Cardiac septum (tissue), 1 donor: ENCODE measurements around the gene OLFM1. TPM values are rescaled to one million over a fixed set of nuclear protein-coding genes. Genes with fewer than 3 reads are reported as not detected.

ENCODE experiments used
- DNase-seq: peaks from one replicate; pipeline ENCODE4 v3.0.0-alpha.2; 2020; ENCODE audit warnings: low spot score
- intact Hi-C: fragments of 100-400 bp; cut with DNase I; formaldehyde crosslinking; loops from one replicate; pipeline ENCODE4 v1.14.0; 2022
- total RNA-seq: library from RNA; stranded (reverse); fragmentation: NEBNext Ultra II Directional; extraction: Animal tissue kit (Norgen Biotek cat#: 25700); gene quantifications from one replicate; pipeline ENCODE4 v1.2.1, GENCODE V29; 2021
- donor health status: DM: no; HTN: no; CAD: no.

Gene OLFM1
- total RNA-seq, 1 donor from 2014 or later: 8.6 TPM

- intact Hi-C loops: loop anchor here (10.0 kb wide), 1 partner anchor 300 kb away; no protein-coding TSS in a partner anchor
- DNase-seq: no peak
These were observed 2.3 kb upstream of the OLFM1 start for GRCh38 chr9:135084881-135085760.

- peak; percentile 82 for DNase-seq
- intact Hi-C loops: loop anchor here (1.0 to 10.0 kb wide), 3 partner anchors 258 to 326 kb away; no protein-coding TSS in a partner anchor
These were observed 1.5 kb upstream of the OLFM1 start for GRCh38 chr9:135085830-135086546.

- intact Hi-C loops: loop anchor here (1.0 to 10.0 kb wide), 3 partner anchors 257 to 325 kb away; no protein-coding TSS in a partner anchor
- DNase-seq: no peak
These were observed 625 bp upstream of the OLFM1 start for GRCh38 chr9:135086597-135087488.

- no peak for DNase-seq
These were observed 455 bp downstream of the OLFM1 start for GRCh38 chr9:135087899-135088347.

GRCh38 chr9:135088348-135088978 lies 995 bp downstream of the OLFM1 start:
- intact Hi-C loops: loop anchor here (10.0 kb wide), 1 partner anchor 304 kb away; no protein-coding TSS in a partner anchor
- no peak for DNase-seq

More at GRCh38 chr9:135087899-135088347, 455 bp downstream of the OLFM1 start:
- intact Hi-C loops: loop anchor here (10.0 kb wide), 1 partner anchor 303 kb away; no protein-coding TSS in a partner anchor

- DNase-seq: no peak
- intact Hi-C loops: loop anchor here (10.0 kb wide), 1 partner anchor 304 kb away; no protein-coding TSS in a partner anchor
These were observed 1.7 kb downstream of the OLFM1 start for GRCh38 chr9:135088979-135089847.

GRCh38 chr9:135090081-135090480 lies 2.6 kb downstream of the OLFM1 start:
- DNase-seq: no peak
- intact Hi-C loops: no loop called here

GRCh38 chr9:135090547-135090946 lies 3.1 kb downstream of the OLFM1 start:
- no peak for DNase-seq
- intact Hi-C loops: no loop called here

- no peak for DNase-seq
- intact Hi-C loops: no loop called here
These were observed 4.1 kb downstream of the OLFM1 start for GRCh38 chr9:135091545-135091944.

- no peak for DNase-seq
- intact Hi-C loops: no loop called here
These were observed 5.6 kb downstream of the OLFM1 start for GRCh38 chr9:135093111-135093510.

- intact Hi-C loops: no loop called here
- DNase-seq: no peak
These were observed 6.6 kb downstream of the OLFM1 start for GRCh38 chr9:135093911-135094584.

GRCh38 chr9:135095470-135096407 lies 8.3 kb downstream of the OLFM1 start:
- intact Hi-C loops: no loop called here
- DNase-seq: no peak

GRCh38 chr9:135096408-135096895 lies 9.0 kb downstream of the OLFM1 start:
- DNase-seq: no peak
- intact Hi-C loops: no loop called here

GRCh38 chr9:135098400-135099105 lies 11.1 kb downstream of the OLFM1 start:
- no peak for DNase-seq
- intact Hi-C loops: no loop called here

GRCh38 chr9:135099574-135099973 lies 12.1 kb downstream of the OLFM1 start:
- DNase-seq: no peak
- intact Hi-C loops: no loop called here
